ENCODE data around the gene EVPL. TPM values are rescaled to one million over a fixed set of nuclear protein-coding genes. Genes with fewer than 3 reads are reported as not detected.

EVPL gene
- total RNA-seq, 1 donor from 2014 or later: not detected

DNA sequence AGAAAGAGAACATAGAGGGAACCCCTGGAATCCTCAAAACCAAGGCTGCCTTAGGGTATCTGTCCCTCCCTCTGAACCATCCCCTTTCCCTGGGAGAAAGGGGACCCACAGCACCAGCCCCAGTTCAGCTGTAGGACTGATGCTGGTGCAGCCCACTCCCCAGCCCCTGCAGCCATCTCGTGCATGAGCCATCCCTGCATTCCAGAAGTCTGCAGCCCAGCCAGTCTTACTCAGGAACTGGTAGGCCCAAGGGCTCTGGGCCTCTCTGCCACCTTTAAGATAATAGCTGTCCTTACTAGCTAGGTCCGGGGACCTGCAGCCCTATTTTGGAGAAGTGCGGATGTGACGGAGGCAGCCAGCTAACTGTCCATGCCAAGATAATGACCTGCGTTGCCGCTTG lies 6.0 kb upstream of the EVPL start:
- TF ChIP-seq, protein P1, sequence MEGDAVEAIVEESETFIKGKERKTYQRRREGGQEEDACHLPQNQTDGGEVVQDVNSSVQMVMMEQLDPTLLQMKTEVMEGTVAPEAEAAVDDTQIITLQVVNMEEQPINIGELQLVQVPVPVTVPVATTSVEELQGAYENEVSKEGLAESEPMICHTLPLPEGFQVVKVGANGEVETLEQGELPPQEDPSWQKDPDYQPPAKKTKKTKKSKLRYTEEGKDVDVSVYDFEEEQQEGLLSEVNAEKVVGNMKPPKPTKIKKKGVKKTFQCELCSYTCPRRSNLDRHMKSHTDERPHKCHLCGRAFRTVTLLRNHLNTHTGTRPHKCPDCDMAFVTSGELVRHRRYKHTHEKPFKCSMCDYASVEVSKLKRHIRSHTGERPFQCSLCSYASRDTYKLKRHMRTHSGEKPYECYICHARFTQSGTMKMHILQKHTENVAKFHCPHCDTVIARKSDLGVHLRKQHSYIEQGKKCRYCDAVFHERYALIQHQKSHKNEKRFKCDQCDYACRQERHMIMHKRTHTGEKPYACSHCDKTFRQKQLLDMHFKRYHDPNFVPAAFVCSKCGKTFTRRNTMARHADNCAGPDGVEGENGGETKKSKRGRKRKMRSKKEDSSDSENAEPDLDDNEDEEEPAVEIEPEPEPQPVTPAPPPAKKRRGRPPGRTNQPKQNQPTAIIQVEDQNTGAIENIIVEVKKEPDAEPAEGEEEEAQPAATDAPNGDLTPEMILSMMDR (IDR thresholded peaks at IDR 0.05): no peak
- no peak for DNase-seq (ENCODE audit: low spot score)
- Mint-ChIP-seq H3K4me3 (ENCODE audit: unreplicated experiment) (no peak overlapping the region), H3K36me3 (ENCODE audit: low read depth) (peaks cover under 1% of the 10 kb centered on the region), H3K27ac (ENCODE audit: unreplicated experiment) (no peak overlapping the region), H3K4me1 (ENCODE audit: low read depth) (peaks cover 16% of the 10 kb centered on the region), H3K27me3 (ENCODE audit: low read depth) (no peaks in the 10 kb centered on the region), H3K9me3 (ENCODE audit: low read depth) (no peaks in the 10 kb centered on the region)

DNA sequence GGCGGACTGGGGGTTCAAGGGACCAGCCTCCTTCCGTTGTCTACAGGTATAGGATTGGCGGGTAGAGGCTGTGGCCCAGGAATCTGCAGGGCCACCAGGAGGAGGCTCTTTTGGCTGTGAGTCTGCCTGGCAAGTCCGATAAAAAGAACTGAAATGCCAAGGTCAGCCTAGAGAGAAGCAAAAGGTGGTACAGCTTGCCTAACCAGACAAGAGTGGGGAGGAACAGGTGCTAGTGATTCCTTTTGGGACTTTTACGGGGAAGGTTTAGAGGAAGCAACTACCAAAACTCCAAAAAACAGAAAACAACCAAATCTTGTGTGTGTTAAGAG lies 5.6 kb upstream of the EVPL start:
- Mint-ChIP-seq H3K36me3 (ENCODE audit: low read depth) (no peaks in the 10 kb centered on the region), H3K27ac (ENCODE audit: unreplicated experiment) (no peak overlapping the region), H3K27me3 (ENCODE audit: low read depth) (no peaks in the 10 kb centered on the region), H3K4me3 (ENCODE audit: unreplicated experiment) (no peak overlapping the region), H3K9me3 (ENCODE audit: low read depth) (no peaks in the 10 kb centered on the region), H3K4me1 (ENCODE audit: low read depth) (peaks cover 16% of the 10 kb centered on the region)
- no peak for DNase-seq (ENCODE audit: low spot score)
- TF ChIP-seq, protein P1 (IDR thresholded peaks at IDR 0.05): no peak

DNA sequence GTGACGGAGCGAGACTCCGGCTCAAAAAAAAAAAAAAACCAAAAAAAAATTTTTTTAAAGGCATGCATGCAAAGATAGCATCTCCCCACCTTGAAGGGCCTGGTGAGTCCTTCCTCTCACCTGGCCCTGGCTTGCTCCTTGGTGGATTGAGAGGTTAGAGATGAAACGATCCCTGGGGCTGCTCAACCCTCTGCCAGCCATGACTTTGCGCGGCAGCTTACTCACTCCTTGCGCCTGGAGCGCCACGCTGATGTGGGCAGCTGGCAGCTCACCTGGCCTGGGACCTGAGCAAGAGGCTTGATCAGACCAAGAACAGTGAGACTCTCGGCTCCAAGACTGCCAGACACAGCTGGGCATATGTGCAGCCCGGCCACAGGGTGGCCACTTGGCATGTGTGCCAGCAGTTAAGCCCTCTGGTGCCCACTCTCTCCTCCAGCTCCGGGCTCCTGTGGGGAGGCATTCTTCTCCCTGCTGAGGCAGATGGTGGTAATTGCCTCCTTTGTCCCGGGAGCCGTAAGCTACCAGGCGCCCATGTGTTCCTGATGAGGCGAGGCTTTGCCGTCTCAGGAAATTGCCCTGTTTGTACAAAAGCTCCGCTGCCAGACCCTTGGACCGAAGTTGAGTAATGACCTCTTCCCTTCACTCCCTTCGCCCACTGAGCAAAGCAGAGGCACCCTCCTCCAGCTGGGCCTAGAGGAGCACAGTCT lies 5.1 kb upstream of the EVPL start:
- TF ChIP-seq, protein P1 (IDR thresholded peaks at IDR 0.05): peak; percentile 21
- no peaks in the 10 kb centered on the region for H3K9me3 Mint-ChIP-seq (ENCODE audit: low read depth)
- H3K27ac Mint-ChIP-seq (ENCODE audit: unreplicated experiment): no peak overlapping the region
- peaks cover 16% of the 10 kb centered on the region for H3K4me1 Mint-ChIP-seq (ENCODE audit: low read depth)
- no peak overlapping the region for H3K4me3 Mint-ChIP-seq (ENCODE audit: unreplicated experiment)
- no peaks in the 10 kb centered on the region for H3K27me3 Mint-ChIP-seq (ENCODE audit: low read depth)
- no peak for DNase-seq (ENCODE audit: low spot score)
- H3K36me3 Mint-ChIP-seq (ENCODE audit: low read depth): no peaks in the 10 kb centered on the region

DNA sequence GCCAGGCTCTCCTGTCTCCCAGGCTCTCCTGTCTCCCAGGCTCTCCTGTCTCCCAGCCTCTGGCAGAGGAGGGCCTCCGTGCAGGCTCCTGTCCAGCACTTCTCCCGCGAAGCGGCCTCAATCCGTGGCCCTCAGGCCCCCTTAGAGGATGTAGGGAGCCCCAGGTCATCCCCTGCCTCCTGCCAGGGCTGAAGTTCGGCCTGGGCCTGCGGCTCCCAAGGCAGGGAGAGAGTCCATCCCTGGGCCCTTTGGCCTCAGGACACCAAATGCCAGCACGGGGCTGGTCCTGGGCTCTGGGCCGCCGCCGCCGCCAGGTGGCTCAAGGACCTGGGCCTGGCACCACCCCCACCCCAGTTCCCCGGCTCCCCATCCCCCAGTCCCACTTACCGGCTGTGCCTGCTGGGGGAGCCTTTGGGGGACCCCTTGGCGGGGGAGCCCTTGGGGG lies 370 bp downstream of the EVPL start:
- H3K27ac Mint-ChIP-seq (ENCODE audit: unreplicated experiment): no peak overlapping the region
- H3K36me3 Mint-ChIP-seq (ENCODE audit: low read depth): no peaks in the 10 kb centered on the region
- H3K4me3 Mint-ChIP-seq (ENCODE audit: unreplicated experiment): no peak overlapping the region
- no peaks in the 10 kb centered on the region for H3K9me3 Mint-ChIP-seq (ENCODE audit: low read depth)
- no peak for DNase-seq (ENCODE audit: low spot score)
- TF ChIP-seq, protein P1 (IDR thresholded peaks at IDR 0.05): no peak
- no peaks in the 10 kb centered on the region for H3K27me3 Mint-ChIP-seq (ENCODE audit: low read depth)
- peaks cover 11% of the 10 kb centered on the region for H3K4me1 Mint-ChIP-seq (ENCODE audit: low read depth)

DNA sequence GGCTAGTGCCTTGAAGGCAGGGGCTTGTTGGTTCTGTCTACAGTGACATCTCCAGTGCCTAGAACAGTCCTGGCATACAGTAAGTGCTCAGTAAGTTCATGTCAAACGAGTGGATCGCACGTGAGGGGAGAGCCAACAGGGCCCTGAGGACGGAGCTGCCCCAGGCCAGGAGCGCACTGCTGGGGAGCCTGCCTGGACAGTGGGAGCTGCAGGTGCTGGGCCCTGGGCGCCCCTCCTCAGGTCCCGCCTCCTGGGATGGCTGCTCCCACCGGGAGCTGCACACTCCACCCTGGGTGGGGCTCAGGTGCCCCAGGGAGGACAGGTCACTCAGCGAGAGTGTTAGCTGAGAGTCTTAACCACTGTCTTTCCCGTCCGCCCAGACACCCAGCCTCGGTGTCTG lies 1.8 kb downstream of the EVPL start:
- Mint-ChIP-seq H3K4me1 (ENCODE audit: low read depth) (peaks cover 11% of the 10 kb centered on the region), H3K4me3 (ENCODE audit: unreplicated experiment) (no peak overlapping the region), H3K36me3 (ENCODE audit: low read depth) (no peaks in the 10 kb centered on the region), H3K9me3 (ENCODE audit: low read depth) (no peaks in the 10 kb centered on the region), H3K27me3 (ENCODE audit: low read depth) (no peaks in the 10 kb centered on the region), H3K27ac (ENCODE audit: unreplicated experiment) (no peak overlapping the region)
- TF ChIP-seq, protein P1 (IDR thresholded peaks at IDR 0.05): no peak
- DNase-seq (ENCODE audit: low spot score): no peak
